ENCODE results near the gene HSD17B4. TPM values are rescaled to one million over a fixed set of nuclear protein-coding genes. Genes with fewer than 3 reads are reported as not detected.
A peak's percentile ranks its signal among the peaks of the same experiment; 100 is the strongest.
"Not testable (repeated sequence)": the region's sequence is repeated elsewhere in the genome, so short reads cannot be mapped to it uniquely, and the experiment has no call there.

HSD17B4 gene
- polyA plus RNA-seq = 100 to 1,000 TPM in 1 of 3 donors, 10 to 100 TPM in 2; 52.6 to 108 (median 57.1) TPM

- Mint-ChIP-seq H3K4me3 (peak within 1 kb of the TSS; percentile 92 to 97 (median 95)), H3K9me3 (no peaks in the 10 kb centered on the region), H3K4me1 (peaks cover 18 to 30% of the 10 kb centered on the region in 2 donors), H3K27me3 (ENCODE audit: low read depth in 3 of 3) (peaks cover 5 to 13% (median 7%) of the 10 kb centered on the region in 3 donors), H3K36me3 (peaks cover 0 to 9% (median 8%) of the 10 kb centered on the region in 3 donors), H3K27ac (peak within 1 kb of the TSS; percentile 75 to 92 (median 86))
- peak; percentile 73 to 77 (median 75) for DNase-seq
Measured at GRCh38 chr5:119452373-119453039, at the start of gene HSD17B4. Gene HSD17B4 (plus strand): TSS chr5:119452497. CDS start chr5:119452576, 79 bp downstream.

- Mint-ChIP-seq H3K9me3 (no peaks in the 10 kb centered on the region), H3K4me3 (no peak overlapping the region), H3K27ac (no peak overlapping the region), H3K4me1 (peaks cover 14 to 15% of the 10 kb centered on the region in 2 donors), H3K27me3 (ENCODE audit: low read depth in 3 of 3) (no peaks in the 10 kb centered on the region), H3K36me3 (no peaks in the 10 kb centered on the region)
- DNase-seq = no peak
Measured at GRCh38 chr5:119402555-119402954, 49.7 kb upstream of the HSD17B4 start.

- Mint-ChIP-seq H3K27me3 (ENCODE audit: low read depth in 3 of 3) (no peaks in the 10 kb centered on the region), H3K9me3 (no peaks in the 10 kb centered on the region), H3K4me3 (no peak overlapping the region), H3K4me1 (peaks cover 5 to 7% of the 10 kb centered on the region in 2 donors), H3K36me3 (no peaks in the 10 kb centered on the region), H3K27ac (peak overlapping the region in 1 of 6 donors; percentile 6)
- DNase-seq = no peak
Measured at GRCh38 chr5:119404033-119404432, 48.3 kb upstream of the HSD17B4 start.

GRCh38 chr5:119405419-119405818, 46.9 kb upstream of the HSD17B4 start:
- Mint-ChIP-seq H3K4me1 (peaks cover 0 to 2% of the 10 kb centered on the region in 2 donors), H3K36me3 (no peaks in the 10 kb centered on the region), H3K4me3 (no peak overlapping the region), H3K9me3 (no peaks in the 10 kb centered on the region), H3K27me3 (ENCODE audit: low read depth in 3 of 3) (peaks cover 0 to 2% (median 1%) of the 10 kb centered on the region in 3 donors), H3K27ac (peak overlapping the region in 1 of 6 donors; percentile 58)
- DNase-seq = no peak

- no peaks in the 10 kb centered on the region for H3K9me3 Mint-ChIP-seq
- H3K4me3 Mint-ChIP-seq = no peak overlapping the region
- no peaks in the 10 kb centered on the region for H3K36me3 Mint-ChIP-seq
- H3K4me1 Mint-ChIP-seq = peaks cover 3% of the 10 kb centered on the region in 2 donors
- peaks cover 0 to 3% (median 1%) of the 10 kb centered on the region in 3 donors for H3K27me3 Mint-ChIP-seq (ENCODE audit: low read depth in 3 of 3)
- H3K27ac Mint-ChIP-seq = no peak overlapping the region
- DNase-seq = no peak
Measured at GRCh38 chr5:119406551-119407110, 45.7 kb upstream of the HSD17B4 start.

- peaks cover 0 to 6% (median 4%) of the 10 kb centered on the region in 3 donors for H3K27me3 Mint-ChIP-seq (ENCODE audit: low read depth in 3 of 3)
- H3K4me3 Mint-ChIP-seq = no peak overlapping the region
Measured at GRCh38 chr5:119409235-119409815, 43.0 kb upstream of the HSD17B4 start.

GRCh38 chr5:119410448-119411159, 41.7 kb upstream of the HSD17B4 start:
- Mint-ChIP-seq H3K4me3 (peak overlapping the region in 1 of 5 donors; percentile 34), H3K27ac (no peak overlapping the region), H3K4me1 (peaks cover 9 to 10% of the 10 kb centered on the region in 2 donors), H3K9me3 (no peaks in the 10 kb centered on the region), H3K27me3 (ENCODE audit: low read depth in 3 of 3) (peaks cover 0 to 6% (median 4%) of the 10 kb centered on the region in 3 donors), H3K36me3 (no peaks in the 10 kb centered on the region)
- DNase-seq = no peak

More at GRCh38 chr5:119409235-119409815, 43.0 kb upstream of the HSD17B4 start:
- Mint-ChIP-seq H3K36me3 (no peaks in the 10 kb centered on the region), H3K27ac (no peak overlapping the region), H3K4me1 (peaks cover 9 to 10% of the 10 kb centered on the region in 2 donors), H3K9me3 (no peaks in the 10 kb centered on the region)
- DNase-seq = peak in 1 of 3 donors; percentile 7

- no peaks in the 10 kb centered on the region for H3K9me3 Mint-ChIP-seq
- H3K4me3 Mint-ChIP-seq = peak overlapping the region; percentile 81 to 90 (median 89)
- DNase-seq = peak; percentile 61 to 71 (median 70)
- no peaks in the 10 kb centered on the region for H3K36me3 Mint-ChIP-seq
- H3K27ac Mint-ChIP-seq = peak overlapping the region in 4 of 6 donors; percentile 58 to 81 (median 76)
- peaks cover 9 to 10% of the 10 kb centered on the region in 2 donors for H3K4me1 Mint-ChIP-seq
- peaks cover 0 to 6% (median 4%) of the 10 kb centered on the region in 3 donors for H3K27me3 Mint-ChIP-seq (ENCODE audit: low read depth in 3 of 3)
Measured at GRCh38 chr5:119411361-119412278, 40.7 kb upstream of the HSD17B4 start.

- DNase-seq = no peak
- Mint-ChIP-seq H3K4me3 (peak overlapping the region; percentile 81 to 90 (median 89)), H3K9me3 (no peaks in the 10 kb centered on the region), H3K36me3 (no peaks in the 10 kb centered on the region), H3K4me1 (peaks cover 10 to 13% of the 10 kb centered on the region in 2 donors), H3K27me3 (ENCODE audit: low read depth in 3 of 3) (peaks cover 0 to 8% (median 4%) of the 10 kb centered on the region in 3 donors), H3K27ac (peak overlapping the region in 2 of 6 donors; percentile 76 to 81)
Measured at GRCh38 chr5:119412279-119413227, 39.7 kb upstream of the HSD17B4 start.

GRCh38 chr5:119414124-119414734, 38.1 kb upstream of the HSD17B4 start:
- not testable (repeated sequence) for H3K27me3 Mint-ChIP-seq (ENCODE audit: low read depth in 3 of 3); DNase-seq; H3K27ac Mint-ChIP-seq; H3K36me3 Mint-ChIP-seq; H3K4me3 Mint-ChIP-seq; H3K9me3 Mint-ChIP-seq
- peaks cover 12 to 17% of the 10 kb centered on the region in 2 donors for H3K4me1 Mint-ChIP-seq

- H3K4me1 Mint-ChIP-seq = peaks cover 5 to 7% of the 10 kb centered on the region in 2 donors
- no peak for DNase-seq
- no peaks in the 10 kb centered on the region for H3K9me3 Mint-ChIP-seq
- peaks cover 0 to 3% (median 3%) of the 10 kb centered on the region in 3 donors for H3K27me3 Mint-ChIP-seq (ENCODE audit: low read depth in 3 of 3)
- H3K27ac Mint-ChIP-seq = no peak overlapping the region
- no peaks in the 10 kb centered on the region for H3K36me3 Mint-ChIP-seq
- H3K4me3 Mint-ChIP-seq = no peak overlapping the region
Measured at GRCh38 chr5:119417891-119418605, 34.2 kb upstream of the HSD17B4 start.
